ENCODE data around the gene M1AP.

The M1AP gene

GRCh38 chr2:74544634-74545033, 103.5 kb downstream of the M1AP start:
- peaks cover 11% of the 10 kb centered on the region for H3K4me1 Mint-ChIP-seq
- no peak overlapping the region for H3K4me3 Mint-ChIP-seq
- H3K27me3 Mint-ChIP-seq (ENCODE audit: low read depth, poor library complexity): peaks cover 33% of the 10 kb centered on the region
- H3K36me3 Mint-ChIP-seq (ENCODE audit: low read depth): peaks cover 25% of the 10 kb centered on the region
- no peaks in the 10 kb centered on the region for H3K9me3 Mint-ChIP-seq
- TF ChIP-seq, protein P1, sequence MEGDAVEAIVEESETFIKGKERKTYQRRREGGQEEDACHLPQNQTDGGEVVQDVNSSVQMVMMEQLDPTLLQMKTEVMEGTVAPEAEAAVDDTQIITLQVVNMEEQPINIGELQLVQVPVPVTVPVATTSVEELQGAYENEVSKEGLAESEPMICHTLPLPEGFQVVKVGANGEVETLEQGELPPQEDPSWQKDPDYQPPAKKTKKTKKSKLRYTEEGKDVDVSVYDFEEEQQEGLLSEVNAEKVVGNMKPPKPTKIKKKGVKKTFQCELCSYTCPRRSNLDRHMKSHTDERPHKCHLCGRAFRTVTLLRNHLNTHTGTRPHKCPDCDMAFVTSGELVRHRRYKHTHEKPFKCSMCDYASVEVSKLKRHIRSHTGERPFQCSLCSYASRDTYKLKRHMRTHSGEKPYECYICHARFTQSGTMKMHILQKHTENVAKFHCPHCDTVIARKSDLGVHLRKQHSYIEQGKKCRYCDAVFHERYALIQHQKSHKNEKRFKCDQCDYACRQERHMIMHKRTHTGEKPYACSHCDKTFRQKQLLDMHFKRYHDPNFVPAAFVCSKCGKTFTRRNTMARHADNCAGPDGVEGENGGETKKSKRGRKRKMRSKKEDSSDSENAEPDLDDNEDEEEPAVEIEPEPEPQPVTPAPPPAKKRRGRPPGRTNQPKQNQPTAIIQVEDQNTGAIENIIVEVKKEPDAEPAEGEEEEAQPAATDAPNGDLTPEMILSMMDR (IDR thresholded peaks at IDR 0.05): no peak
- DNase-seq: no peak
- no peak overlapping the region for H3K27ac Mint-ChIP-seq

- no peak overlapping the region for H3K4me3 Mint-ChIP-seq
- peaks cover 23% of the 10 kb centered on the region for H3K36me3 Mint-ChIP-seq (ENCODE audit: low read depth)
- DNase-seq: no peak
- no peaks in the 10 kb centered on the region for H3K9me3 Mint-ChIP-seq
- TF ChIP-seq, protein P1 (IDR thresholded peaks at IDR 0.05): no peak
- H3K4me1 Mint-ChIP-seq: peaks cover 15% of the 10 kb centered on the region
- H3K27ac Mint-ChIP-seq: no peak overlapping the region
- peaks cover 29% of the 10 kb centered on the region for H3K27me3 Mint-ChIP-seq (ENCODE audit: low read depth, poor library complexity)
Measured at GRCh38 chr2:74542978-74543377, 105.2 kb downstream of the M1AP start.

- Mint-ChIP-seq H3K4me1 (peaks cover 13% of the 10 kb centered on the region), H3K27ac (no peak overlapping the region), H3K27me3 (ENCODE audit: low read depth, poor library complexity) (peaks cover 9% of the 10 kb centered on the region), H3K9me3 (no peaks in the 10 kb centered on the region), H3K4me3 (no peak overlapping the region), H3K36me3 (ENCODE audit: low read depth) (peaks cover 23% of the 10 kb centered on the region)
- TF ChIP-seq, protein P1 (IDR thresholded peaks at IDR 0.05): no peak
- DNase-seq: no peak
Measured at GRCh38 chr2:74540291-74540690, 107.8 kb downstream of the M1AP start.

DNA sequence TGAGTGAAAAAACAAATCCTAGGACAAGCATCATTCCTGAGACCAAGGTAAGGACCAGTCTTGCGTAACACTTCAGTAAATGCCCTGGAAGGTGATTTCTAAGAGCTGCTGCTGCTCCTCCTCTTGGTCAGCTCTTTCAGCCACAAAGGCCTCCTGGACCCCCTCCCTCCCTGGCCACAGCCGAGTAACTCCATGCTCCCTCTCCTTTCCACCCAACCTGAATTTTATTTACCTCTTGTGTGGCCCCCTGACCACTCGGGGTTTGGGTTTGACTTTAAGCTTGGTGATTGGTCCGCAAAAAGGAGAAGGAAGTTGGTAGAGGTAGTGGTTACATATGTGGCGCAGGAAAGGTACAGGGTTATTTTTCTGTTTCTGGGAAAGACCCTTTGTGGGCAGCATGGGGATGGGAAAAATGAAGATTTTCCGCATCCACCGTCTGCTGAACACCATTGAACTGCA, 109.2 kb downstream of the M1AP start:
- no peak for DNase-seq
- H3K4me1 Mint-ChIP-seq: peaks cover 13% of the 10 kb centered on the region
- H3K4me3 Mint-ChIP-seq: no peak overlapping the region

DNA sequence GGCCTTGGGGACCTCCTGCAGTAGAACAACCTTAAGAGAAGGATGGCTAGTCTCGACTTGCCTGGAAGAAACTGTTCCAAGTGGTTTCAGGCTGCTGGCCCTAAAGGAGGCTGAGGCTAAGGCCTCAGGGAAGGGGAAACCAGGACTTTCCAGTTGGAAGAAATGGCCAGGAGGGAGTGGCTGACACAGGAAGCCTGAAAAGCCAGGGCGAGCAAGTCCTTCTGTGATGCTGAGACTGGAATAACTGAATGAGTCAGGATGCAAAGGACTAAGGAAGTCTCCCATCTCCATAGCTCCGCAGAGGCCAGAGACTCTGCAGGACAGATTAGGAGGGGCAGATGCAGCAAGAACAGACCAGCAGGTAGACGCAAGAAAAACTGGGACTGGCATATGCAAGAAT, 111.0 kb downstream of the M1AP start:
- Mint-ChIP-seq H3K9me3 (no peaks in the 10 kb centered on the region), H3K4me1 (peaks cover 15% of the 10 kb centered on the region), H3K36me3 (ENCODE audit: low read depth) (peaks cover 22% of the 10 kb centered on the region), H3K4me3 (no peak overlapping the region), H3K27me3 (ENCODE audit: low read depth, poor library complexity) (peaks cover 3% of the 10 kb centered on the region), H3K27ac (no peak overlapping the region)
- DNase-seq: no peak
- TF ChIP-seq, protein P1 (IDR thresholded peaks at IDR 0.05): no peak

More for the DNA sequence above, 109.2 kb downstream of the M1AP start:
- Mint-ChIP-seq H3K36me3 (ENCODE audit: low read depth) (peaks cover 21% of the 10 kb centered on the region), H3K27ac (no peak overlapping the region), H3K27me3 (ENCODE audit: low read depth, poor library complexity) (peaks cover 3% of the 10 kb centered on the region), H3K9me3 (no peaks in the 10 kb centered on the region)
- TF ChIP-seq, protein P1 (IDR thresholded peaks at IDR 0.05): no peak

GRCh38 chr2:74536166-74536950, 111.8 kb downstream of the M1AP start:
- Mint-ChIP-seq H3K4me1 (peaks cover 20% of the 10 kb centered on the region), H3K27me3 (ENCODE audit: low read depth, poor library complexity) (peaks cover 3% of the 10 kb centered on the region), H3K9me3 (no peaks in the 10 kb centered on the region), H3K4me3 (no peak overlapping the region), H3K36me3 (ENCODE audit: low read depth) (peaks cover 23% of the 10 kb centered on the region), H3K27ac (no peak overlapping the region)
- TF ChIP-seq, protein P1 (IDR thresholded peaks at IDR 0.05): no peak
- no peak for DNase-seq
